D721Med (cell line): ENCODE results near the gene PALS2.

ENCODE experiments used
- DNase-seq: peaks from one replicate; pipeline ENCODE4 v3.0.0; 2011; ENCODE audit warnings: low spot score; ENCODE audit not compliant: insufficient read length
- FAIRE-seq: peaks from 2 replicates; lab custom pipeline; 2011; peaks lifted over from hg19 to GRCh38; lab: Jason Lieb, UNC
- TF ChIP-seq, protein P1 (sequence below): IDR thresholded peaks from 2 replicates; pipeline ENCODE4 v1.5.1; 2012; ENCODE audit warnings: mild to moderate bottlenecking, control low read depth; ENCODE audit not compliant: insufficient read depth; ENCODE audit errors: missing control alignments

Gene PALS2

DNA sequence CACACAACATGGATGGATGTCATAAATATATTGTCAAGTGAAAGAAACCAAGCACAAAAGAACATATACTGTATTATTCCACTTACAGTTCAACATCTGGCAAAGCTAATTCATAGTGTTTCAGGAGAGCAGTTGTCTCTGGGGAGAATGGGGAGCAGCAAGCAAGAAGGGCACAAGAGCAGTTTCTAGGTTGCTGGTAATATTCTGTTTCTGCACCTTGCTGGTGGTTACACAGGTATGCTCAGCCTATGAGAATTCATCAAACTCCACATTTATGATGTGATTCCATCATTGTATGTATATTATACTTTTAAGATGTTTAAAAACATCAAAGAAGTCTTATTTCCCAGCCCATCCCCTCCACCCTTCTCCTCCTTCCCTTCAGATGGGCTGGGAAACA, 18.1 kb upstream of the PALS2 start:
- FAIRE-seq (no peak), DNase-seq (no peak)
- TF ChIP-seq, protein P1, sequence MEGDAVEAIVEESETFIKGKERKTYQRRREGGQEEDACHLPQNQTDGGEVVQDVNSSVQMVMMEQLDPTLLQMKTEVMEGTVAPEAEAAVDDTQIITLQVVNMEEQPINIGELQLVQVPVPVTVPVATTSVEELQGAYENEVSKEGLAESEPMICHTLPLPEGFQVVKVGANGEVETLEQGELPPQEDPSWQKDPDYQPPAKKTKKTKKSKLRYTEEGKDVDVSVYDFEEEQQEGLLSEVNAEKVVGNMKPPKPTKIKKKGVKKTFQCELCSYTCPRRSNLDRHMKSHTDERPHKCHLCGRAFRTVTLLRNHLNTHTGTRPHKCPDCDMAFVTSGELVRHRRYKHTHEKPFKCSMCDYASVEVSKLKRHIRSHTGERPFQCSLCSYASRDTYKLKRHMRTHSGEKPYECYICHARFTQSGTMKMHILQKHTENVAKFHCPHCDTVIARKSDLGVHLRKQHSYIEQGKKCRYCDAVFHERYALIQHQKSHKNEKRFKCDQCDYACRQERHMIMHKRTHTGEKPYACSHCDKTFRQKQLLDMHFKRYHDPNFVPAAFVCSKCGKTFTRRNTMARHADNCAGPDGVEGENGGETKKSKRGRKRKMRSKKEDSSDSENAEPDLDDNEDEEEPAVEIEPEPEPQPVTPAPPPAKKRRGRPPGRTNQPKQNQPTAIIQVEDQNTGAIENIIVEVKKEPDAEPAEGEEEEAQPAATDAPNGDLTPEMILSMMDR: no peak

- TF ChIP-seq, protein P1: no peak
- FAIRE-seq (no peak), DNase-seq (no peak)
Observed at GRCh38 chr7:24555719-24556118, 17.5 kb upstream of the PALS2 start.

DNA sequence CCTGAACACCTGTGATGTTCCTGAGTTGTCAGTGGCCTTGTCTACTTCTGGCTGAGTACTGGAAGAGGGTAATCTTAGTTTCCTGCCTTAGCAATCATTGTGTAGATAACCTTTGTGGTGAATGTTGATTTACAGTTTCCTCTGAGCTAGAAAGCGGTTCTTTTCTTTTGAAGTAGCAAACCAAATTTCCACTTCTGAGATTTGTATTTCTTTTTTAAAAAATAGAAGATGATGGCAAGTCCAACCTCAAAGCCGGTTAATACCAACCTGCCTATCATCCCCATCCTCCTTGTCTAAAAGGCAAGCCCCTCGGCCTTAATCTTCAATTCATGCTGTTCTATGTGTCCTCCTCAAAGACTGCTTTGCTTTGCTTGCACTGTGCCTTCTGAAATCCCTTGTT, 12.5 kb upstream of the PALS2 start:
- DNase-seq (no peak), FAIRE-seq (no peak)
- TF ChIP-seq, protein P1: no peak

DNA sequence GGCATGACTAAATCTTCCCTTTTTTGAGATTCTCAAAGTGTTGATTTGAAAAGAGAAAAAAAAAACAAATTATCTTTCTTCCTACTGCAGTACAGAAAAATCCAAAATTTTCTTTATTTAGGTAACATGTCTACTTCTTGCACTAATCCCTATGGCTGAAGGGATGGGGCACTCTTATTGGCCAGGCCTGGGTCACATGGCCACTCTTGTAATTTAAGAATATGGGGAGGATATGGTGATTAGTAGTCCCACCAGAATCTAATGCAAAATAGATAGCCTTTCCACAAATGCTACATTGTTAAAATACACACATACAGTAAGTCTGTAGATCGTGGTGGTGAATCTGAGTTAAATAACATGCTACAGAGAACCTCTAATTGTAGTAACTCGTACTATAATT, 7.0 kb upstream of the PALS2 start:
- no peak for FAIRE-seq
- DNase-seq: no peak
- TF ChIP-seq, protein P1: no peak

DNA sequence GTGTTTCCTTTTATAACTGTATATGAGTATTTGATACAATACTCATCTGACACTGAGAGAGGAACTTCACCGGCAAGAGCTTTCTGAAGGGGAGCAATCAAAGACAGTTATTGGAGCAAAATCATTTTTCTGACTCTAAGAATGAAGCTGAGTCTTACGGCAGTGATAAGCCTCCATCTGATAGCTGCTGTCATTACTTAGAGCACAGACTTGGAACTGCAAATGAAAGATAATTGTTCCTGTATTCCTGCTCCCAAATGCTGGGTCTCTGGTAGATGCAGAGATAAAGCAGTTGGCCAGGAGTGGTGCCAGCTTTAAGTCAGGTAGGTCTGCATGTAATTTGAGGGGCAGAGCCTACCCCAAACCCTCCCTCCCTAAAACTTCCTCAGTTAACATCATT, 2.3 kb upstream of the PALS2 start:
- no peak for DNase-seq

GRCh38 chr7:24572016-24572392, 1.2 kb upstream of the PALS2 start:
- TF ChIP-seq, protein P1: no peak
- FAIRE-seq: no peak

More for the DNA sequence above, 2.3 kb upstream of the PALS2 start:
- TF ChIP-seq, protein P1: no peak
- FAIRE-seq: no peak

DNA sequence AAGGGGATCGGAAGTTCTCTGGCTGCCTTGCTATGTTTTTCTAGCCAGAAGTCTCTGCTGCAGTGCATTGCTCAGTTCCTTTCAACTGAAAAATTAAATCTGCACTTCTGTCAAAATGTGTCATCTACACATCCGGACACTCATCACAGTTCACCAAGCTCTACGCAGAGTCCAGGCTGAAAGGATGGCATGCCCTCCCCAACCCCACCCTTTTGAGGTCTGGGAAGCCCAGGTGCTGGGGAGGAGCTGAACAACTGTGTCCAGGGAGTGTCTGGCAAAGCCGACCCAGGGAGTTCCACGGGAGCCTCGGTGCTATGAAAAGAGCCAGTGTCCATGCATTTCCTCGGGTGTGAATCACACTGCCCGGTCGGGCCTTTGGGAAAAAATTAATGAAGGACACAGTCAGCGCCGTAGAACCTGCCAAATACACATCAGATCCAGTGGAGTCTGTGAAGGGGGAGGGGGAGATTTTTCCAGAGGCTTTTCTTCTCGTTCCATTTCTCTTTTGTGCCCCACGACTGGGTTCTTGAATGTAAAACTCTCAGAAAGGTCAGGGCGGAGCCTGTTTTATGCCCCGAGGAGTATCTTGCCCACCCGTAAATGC, 757 bp upstream of the PALS2 start:
- TF ChIP-seq, protein P1: no peak
- DNase-seq: no peak
- FAIRE-seq: no peak

More at GRCh38 chr7:24572016-24572392, 1.2 kb upstream of the PALS2 start:
- no peak for DNase-seq
